ENCODE results near the gene LRRC4C. TPM values are rescaled to one million over a fixed set of nuclear protein-coding genes. Genes with fewer than 3 reads are reported as not detected.

Gene LRRC4C
- total RNA-seq, 1 experiment from 2014 or later: 0.13 TPM

GRCh38 chr11:41189701-41190436, 269.6 kb downstream of the LRRC4C start:
- H2BK5ac ChIP-seq (ENCODE audit: insufficient read length, low read length): no peak overlapping the region
- H2BK120ac ChIP-seq (ENCODE audit: low read depth, low read length, poor library complexity, severe bottlenecking): no peak overlapping the region
- H3K9ac ChIP-seq (ENCODE audit: extremely low read depth, insufficient read length, low read length): no peak overlapping the region
- H3K23ac ChIP-seq (ENCODE audit: insufficient read length, low read depth, low read length): no peak overlapping the region
- no peak overlapping the region for H4K91ac ChIP-seq (ENCODE audit: insufficient read length, low read depth, low read length)
- no peaks in the 10 kb centered on the region for H3K4me1 ChIP-seq (ENCODE audit: insufficient read depth, low read length)
- Mint-ChIP-seq H3K27me3 (ENCODE audit: low read depth) (no peaks in the 10 kb centered on the region), H3K36me3 (ENCODE audit: insufficient read depth in 1 of 3, low read depth in 3 of 3) (peaks cover 0 to 6% (median 0%) of the 10 kb centered on the region in 3 experiments; a peak in 3 of 7 replicates), H3K4me3 (no peak overlapping the region), H3K27ac (no peak overlapping the region), H3K4me1 (peaks cover 3 to 6% of the 10 kb centered on the region in 2 experiments; a peak in 2 of 4 replicates), H3K9me3 (peaks cover 0 to 10% of the 10 kb centered on the region in 2 experiments; a peak in 4 of 5 replicates)
- H2AK5ac ChIP-seq (ENCODE audit: insufficient read length, low read length): no peak overlapping the region
- no peak overlapping the region for H3K27ac ChIP-seq (ENCODE audit: insufficient read length, low read depth, low read length)
- no peak overlapping the region for H4K5ac ChIP-seq (ENCODE audit: insufficient read length, low read depth, low read length)
- 100% methylated on average over 1 of the region's 4 CpGs for WGBS (ENCODE audit: extremely low coverage, insufficient read length, low lambda C conversion rate)
- no peak overlapping the region for H2BK12ac ChIP-seq (ENCODE audit: insufficient read length, low read depth, low read length)
- H4K8ac ChIP-seq (replicated peaks; ENCODE audit: insufficient read length, low read depth, low read length): no peak overlapping the region
- H2BK15ac ChIP-seq (ENCODE audit: low read depth, low read length): no peak overlapping the region
- H3K23me2 ChIP-seq (ENCODE audit: insufficient read length, low read depth, low read length, poor library complexity, severe bottlenecking): no peaks in the 10 kb centered on the region
- H3K56ac ChIP-seq (ENCODE audit: insufficient read length, low read depth, low read length): no peak overlapping the region
- H3K79me1 ChIP-seq (ENCODE audit: insufficient read depth, low read depth, low read length, poor library complexity, severe bottlenecking): no peaks in the 10 kb centered on the region
- DNase-seq: no peak
- H4K20me1 ChIP-seq (ENCODE audit: control insufficient read depth, insufficient read depth, insufficient read length): no peaks in the 10 kb centered on the region
- H3K18ac ChIP-seq (ENCODE audit: insufficient read length, low read depth, low read length): no peak overlapping the region
- H3K4ac ChIP-seq (ENCODE audit: low read depth, low read length): no peak overlapping the region
- no peak for TF ChIP-seq CTCF (conservative IDR thresholded peaks at IDR 0.05)
- H3K9me3 ChIP-seq (ENCODE audit: control insufficient read depth, low read depth, low read length): no peaks in the 10 kb centered on the region
- H2BK20ac ChIP-seq (ENCODE audit: low read depth, low read length, poor library complexity, severe bottlenecking): no peak overlapping the region
- H3K4me2 ChIP-seq (ENCODE audit: insufficient read depth, insufficient read length, low read length): no peak overlapping the region
- no peak overlapping the region for H3K14ac ChIP-seq (ENCODE audit: insufficient read depth, low read length)
- H3K79me2 ChIP-seq (ENCODE audit: insufficient read depth, low read length): no peaks in the 10 kb centered on the region
- H2AFZ ChIP-seq (ENCODE audit: low read length): no peak overlapping the region
- no peak overlapping the region for H3T11ph ChIP-seq (ENCODE audit: low read length)
- H3K27me3 ChIP-seq (ENCODE audit: insufficient read depth, low read length): no peaks in the 10 kb centered on the region

All from H9 (cell line).